Skeletal muscle tissue (tissue), 4 donors: Measurements from ENCODE around the gene UTRN. TPM values are rescaled to one million over a fixed set of nuclear protein-coding genes. Genes with fewer than 3 reads are reported as not detected.

Experiments
- H3K27ac ChIP-seq: one replicate; pipeline ENCODE4 v1.7.0; 2013; ENCODE audit warnings: mild to moderate bottlenecking, low read depth, low read length, inconsistent platforms
- H3K27me3 ChIP-seq, 3 donors: one replicate each; pipeline ENCODE4 v1.7.0; 2013; ENCODE audit warnings: low read length in 3 of 3; ENCODE audit not compliant: control insufficient read depth in 3 of 3, insufficient read depth in 3 of 3
- H3K36me3 ChIP-seq, 3 donors: one replicate each; pipeline ENCODE4 v1.7.0; 2013; ENCODE audit warnings: low read length in 3 of 3; ENCODE audit not compliant: control insufficient read depth in 3 of 3, insufficient read depth in 3 of 3
- H3K4me1 ChIP-seq, 3 donors: one replicate each; pipeline ENCODE4 v1.7.0; 2013; ENCODE audit warnings: low read length in 3 of 3, mild to moderate bottlenecking in 3 of 3; ENCODE audit not compliant: control insufficient read depth in 3 of 3, insufficient read depth in 3 of 3
- H3K4me3 ChIP-seq, 3 donors: one replicate each; pipeline ENCODE4 v1.7.0; 2013; ENCODE audit warnings: low read length in 3 of 3
- H3K9ac ChIP-seq, 3 donors: one replicate each; pipeline ENCODE4 v1.7.0; 2013; ENCODE audit warnings: low read length in 3 of 3, mild to moderate bottlenecking in 3 of 3, moderate library complexity in 2 of 3, low read depth in 1 of 3
- H3K9me3 ChIP-seq, 3 donors: one replicate each; pipeline ENCODE4 v1.7.0; 2013; ENCODE audit warnings: low read length in 3 of 3; ENCODE audit not compliant: control insufficient read depth in 3 of 3
- total RNA-seq: library from RNA; depleted of rRNA; stranded (reverse); fragments of >200 nt; gene quantifications from one replicate; pipeline ENCODE4 v1.2.3, GENCODE V29; 2014
- donor health status: Osteomylitis.

Gene UTRN
- total RNA-seq, 1 donor from 2014 or later: 149 TPM

- H3K9me3 ChIP-seq: no peaks in the 10 kb centered on the region
- H3K36me3 ChIP-seq: no peaks in the 10 kb centered on the region
- H3K4me1 ChIP-seq: peaks cover 6 to 17% (median 12%) of the 10 kb centered on the region in 3 donors
- no peak overlapping the region for H3K4me3 ChIP-seq
- H3K27me3 ChIP-seq: no peaks in the 10 kb centered on the region
- H3K9ac ChIP-seq: no peak overlapping the region
- H3K27ac ChIP-seq: peak overlapping the region; percentile 63
Observed at GRCh38 chr6:144263786-144264185, 21.3 kb upstream of the UTRN start.

DNA sequence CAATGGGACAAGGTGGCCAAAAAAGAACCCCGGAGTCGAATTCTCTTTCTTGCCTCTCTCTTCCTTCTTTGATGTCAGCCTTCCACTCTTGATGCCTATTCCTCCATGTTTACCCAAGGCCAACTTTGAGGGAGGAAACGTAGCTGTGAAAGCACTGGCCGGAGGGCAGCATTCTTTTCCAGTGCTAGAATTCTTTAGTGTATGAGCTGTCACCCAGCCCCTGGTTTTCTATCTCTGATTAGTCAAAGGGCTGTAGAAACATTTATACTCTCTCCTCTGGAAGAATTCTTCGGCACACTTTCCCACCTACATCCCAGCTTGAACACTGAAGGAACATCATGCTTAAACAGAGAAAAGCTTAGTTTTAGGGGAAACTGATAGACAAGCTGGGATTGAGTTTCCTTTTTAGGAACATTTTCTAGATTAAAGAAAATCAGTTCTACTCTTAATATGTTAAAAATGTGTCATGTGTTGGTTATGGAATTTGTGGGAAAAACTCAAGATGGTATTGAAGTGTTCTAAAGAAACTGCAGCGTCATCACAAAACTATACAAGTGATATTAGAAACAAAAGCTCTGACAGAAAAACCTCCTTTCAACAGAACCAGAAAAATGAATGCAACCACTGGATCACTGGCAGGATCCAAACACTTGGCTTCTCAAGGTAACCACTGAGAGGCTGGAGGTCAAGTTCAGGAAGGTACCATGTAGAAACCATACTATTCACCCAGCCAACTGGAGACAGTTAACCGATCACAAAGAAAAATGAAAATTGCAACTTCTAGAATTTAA lies 20.7 kb upstream of the UTRN start:
- Histone ChIP-seq H3K4me1 (peaks cover 6 to 17% (median 12%) of the 10 kb centered on the region in 3 donors), H3K27ac (peak overlapping the region; percentile 63), H3K4me3 (no peak overlapping the region), H3K9ac (no peak overlapping the region), H3K27me3 (no peaks in the 10 kb centered on the region), H3K36me3 (no peaks in the 10 kb centered on the region), H3K9me3 (no peaks in the 10 kb centered on the region)

GRCh38 chr6:144265061-144265357 lies 20.1 kb upstream of the UTRN start:
- Histone ChIP-seq H3K36me3 (no peaks in the 10 kb centered on the region), H3K4me1 (peaks cover 6 to 17% (median 12%) of the 10 kb centered on the region in 3 donors), H3K4me3 (no peak overlapping the region), H3K9me3 (no peaks in the 10 kb centered on the region), H3K9ac (peak overlapping the region in 1 of 3 donors; percentile 4), H3K27me3 (no peaks in the 10 kb centered on the region), H3K27ac (peak overlapping the region; percentile 63)

- H3K9ac ChIP-seq: peak overlapping the region in 1 of 3 donors; percentile 4
- H3K4me1 ChIP-seq: peaks cover 6 to 17% (median 12%) of the 10 kb centered on the region in 3 donors
- no peak overlapping the region for H3K4me3 ChIP-seq
- H3K27me3 ChIP-seq: no peaks in the 10 kb centered on the region
- no peaks in the 10 kb centered on the region for H3K36me3 ChIP-seq
- no peaks in the 10 kb centered on the region for H3K9me3 ChIP-seq
- peak overlapping the region; percentile 63 for H3K27ac ChIP-seq
Observed at GRCh38 chr6:144265390-144265789, 19.7 kb upstream of the UTRN start.

DNA sequence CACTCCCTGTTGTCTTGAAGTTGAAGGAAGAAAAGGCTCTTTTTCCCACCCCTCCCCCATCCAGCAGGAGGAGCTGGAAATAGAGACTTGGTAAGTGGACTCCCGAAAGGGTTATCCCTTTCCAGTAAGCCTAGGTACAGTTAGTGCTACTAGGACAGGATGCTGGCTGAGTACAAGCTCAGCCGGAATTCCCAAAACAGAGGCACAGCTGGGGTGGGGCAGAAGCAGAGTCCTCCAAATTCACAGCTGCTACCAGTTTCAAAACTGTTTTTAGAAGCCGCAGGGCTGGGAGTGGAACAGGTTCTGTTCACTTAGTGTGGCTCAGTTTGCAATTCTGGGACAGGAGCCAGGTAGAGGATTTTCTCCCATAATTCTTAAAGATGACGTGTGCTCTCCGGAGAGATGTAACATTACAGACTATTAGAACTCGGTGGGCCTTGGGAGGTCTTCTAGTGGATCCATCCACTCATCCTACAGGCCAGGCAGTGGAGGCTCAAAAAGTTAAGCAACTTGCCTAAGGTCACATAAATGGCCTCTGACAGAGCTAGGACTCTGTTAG lies 19.0 kb upstream of the UTRN start:
- H3K36me3 ChIP-seq: no peaks in the 10 kb centered on the region
- peak overlapping the region; percentile 63 for H3K27ac ChIP-seq
- peak overlapping the region in 2 of 3 donors; percentile 35 to 57 for H3K9ac ChIP-seq
- H3K27me3 ChIP-seq: no peaks in the 10 kb centered on the region
- H3K4me3 ChIP-seq: peak overlapping the region in 1 of 3 donors; percentile 45
- no peaks in the 10 kb centered on the region for H3K9me3 ChIP-seq
- H3K4me1 ChIP-seq: peaks cover 6 to 17% (median 12%) of the 10 kb centered on the region in 3 donors

- H3K27ac ChIP-seq: no peak overlapping the region
Observed at GRCh38 chr6:144268794-144269349, 16.3 kb upstream of the UTRN start.

DNA sequence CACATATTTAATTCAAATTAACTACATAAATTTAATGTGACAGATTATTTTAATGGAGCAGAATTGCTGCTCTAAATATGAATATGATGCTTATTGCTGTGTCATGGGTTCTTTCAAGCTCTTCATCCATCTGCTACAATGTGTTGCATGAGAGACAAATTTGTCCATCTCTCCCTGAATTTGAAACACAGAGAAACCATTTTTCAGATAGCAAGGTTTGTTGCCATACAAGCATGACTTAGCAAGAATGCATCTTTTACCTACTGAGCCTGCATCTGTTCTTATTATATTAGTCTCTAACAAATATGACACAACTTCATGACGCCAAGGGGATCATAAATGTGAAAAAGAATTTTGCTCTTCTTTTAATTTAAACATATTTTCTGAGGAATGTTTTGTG lies 8.0 kb upstream of the UTRN start:
- Histone ChIP-seq H3K27ac (no peak overlapping the region), H3K36me3 (no peaks in the 10 kb centered on the region), H3K4me1 (peaks cover 0 to 2% (median 0%) of the 10 kb centered on the region in 3 donors), H3K9ac (no peak overlapping the region), H3K27me3 (no peaks in the 10 kb centered on the region), H3K9me3 (no peaks in the 10 kb centered on the region), H3K4me3 (no peak overlapping the region)

More at GRCh38 chr6:144268794-144269349, 16.3 kb upstream of the UTRN start:
- Histone ChIP-seq H3K27me3 (no peaks in the 10 kb centered on the region), H3K9ac (no peak overlapping the region), H3K9me3 (no peaks in the 10 kb centered on the region), H3K4me1 (peaks cover 6 to 17% (median 12%) of the 10 kb centered on the region in 3 donors), H3K4me3 (no peak overlapping the region), H3K36me3 (no peaks in the 10 kb centered on the region)

DNA sequence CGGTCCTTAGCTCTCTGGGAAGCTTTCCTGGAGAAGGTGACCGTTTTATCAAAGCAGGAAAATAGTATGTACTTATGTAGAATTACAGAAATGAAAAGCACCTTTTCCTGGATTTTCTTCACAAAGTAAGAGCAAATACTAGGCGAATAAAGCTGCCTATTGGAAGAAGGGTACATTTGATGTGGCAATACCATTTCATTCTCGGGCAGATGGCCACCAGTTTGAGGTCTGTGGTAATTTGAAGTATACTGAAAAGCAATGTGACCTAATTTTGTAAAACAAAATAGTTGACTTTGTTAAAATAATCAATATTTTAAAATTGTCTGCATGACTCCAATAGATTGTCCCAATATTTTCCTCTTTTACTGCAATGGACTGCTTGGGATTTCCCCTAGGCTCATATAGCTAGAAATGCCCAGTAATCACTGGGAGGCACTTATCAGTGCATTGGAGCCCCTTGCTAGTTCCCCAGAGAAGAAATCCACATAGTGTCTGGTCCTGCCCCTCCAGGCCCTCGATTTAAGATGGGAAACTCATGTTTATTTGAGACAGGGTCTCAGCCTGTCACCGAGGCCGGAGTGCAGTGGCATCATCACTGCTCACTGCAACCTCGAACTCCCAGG lies 7.4 kb upstream of the UTRN start:
- H3K36me3 ChIP-seq: no peaks in the 10 kb centered on the region
- H3K27me3 ChIP-seq: no peaks in the 10 kb centered on the region
- H3K4me1 ChIP-seq: peaks cover 0 to 2% (median 0%) of the 10 kb centered on the region in 3 donors
- H3K4me3 ChIP-seq: no peak overlapping the region
- H3K9ac ChIP-seq: no peak overlapping the region
- no peaks in the 10 kb centered on the region for H3K9me3 ChIP-seq
- no peak overlapping the region for H3K27ac ChIP-seq

- Histone ChIP-seq H3K27me3 (no peaks in the 10 kb centered on the region), H3K9me3 (no peaks in the 10 kb centered on the region), H3K4me3 (no peak overlapping the region), H3K4me1 (peaks cover 0 to 2% (median 0%) of the 10 kb centered on the region in 3 donors), H3K9ac (no peak overlapping the region), H3K27ac (no peak overlapping the region), H3K36me3 (no peaks in the 10 kb centered on the region)
Observed at GRCh38 chr6:144278659-144279314, 6.3 kb upstream of the UTRN start.
